Suprapubic skin (tissue), 3 donors: Measurements from ENCODE around the gene LIN37.

ENCODE experiments used
- CTCF ChIP-seq, 2 donors: fragments of 200-600 bp in 1 of 2; fragments of 450-650 bp in 1 of 2; sonication (generic) in 1 of 2; IDR thresholded peaks; one replicate each; pipeline ENCODE4 v1.5.1; 2016 to 2019; ENCODE audit warnings: antibody characterized with exemption in 2 of 2, mild to moderate bottlenecking in 1 of 2, moderate library complexity in 1 of 2
- POLR2A ChIP-seq, 2 donors: fragments of 450-650 bp; IDR thresholded peaks; one replicate each; pipeline ENCODE4 v1.6.1; 2017; ENCODE audit warnings: antibody characterized with exemption in 2 of 2, mild to moderate bottlenecking in 2 of 2, moderate library complexity in 2 of 2

- TF ChIP-seq CTCF (IDR thresholded peaks at IDR 0.05), result no peak
- no peak for TF ChIP-seq POLR2A (IDR thresholded peaks at IDR 0.05)
Observed at GRCh38 chr19:35734273-35734672, 14.1 kb upstream of the LIN37 start.
